ENCODE data around the gene SEMA3C.

The SEMA3C gene

GRCh38 chr7:80773787-80774508, 144.9 kb downstream of the SEMA3C start:
- DNase-seq, result no peak

GRCh38 chr7:80772347-80772993, 146.4 kb downstream of the SEMA3C start:
- peak; percentile 11 for DNase-seq

GRCh38 chr7:80771523-80771922, 147.3 kb downstream of the SEMA3C start:
- DNase-seq, result peak; percentile 46

DNA sequence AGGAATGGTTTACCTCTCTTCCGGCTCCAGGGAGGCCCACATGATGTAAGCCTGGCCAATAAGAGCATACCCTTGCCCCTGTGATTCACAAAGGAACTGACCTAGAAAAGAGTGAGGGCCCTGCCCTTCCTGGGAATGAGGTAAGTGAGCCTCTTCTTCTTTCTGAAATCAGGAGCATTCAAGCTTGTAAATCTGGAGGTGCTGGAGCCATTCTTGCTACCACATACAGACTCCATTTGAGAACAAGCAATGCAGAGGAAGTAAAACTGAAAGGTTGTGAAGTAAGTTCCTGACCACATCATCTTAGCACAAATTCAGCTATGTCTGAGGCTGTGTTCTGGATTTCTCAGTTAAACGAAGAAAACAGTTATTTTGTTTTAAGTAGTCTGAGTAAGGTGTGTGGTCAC, 148.2 kb downstream of the SEMA3C start:
- no peak for DNase-seq

GRCh38 chr7:80770061-80770460, 148.8 kb downstream of the SEMA3C start:
- no peak for DNase-seq

DNA sequence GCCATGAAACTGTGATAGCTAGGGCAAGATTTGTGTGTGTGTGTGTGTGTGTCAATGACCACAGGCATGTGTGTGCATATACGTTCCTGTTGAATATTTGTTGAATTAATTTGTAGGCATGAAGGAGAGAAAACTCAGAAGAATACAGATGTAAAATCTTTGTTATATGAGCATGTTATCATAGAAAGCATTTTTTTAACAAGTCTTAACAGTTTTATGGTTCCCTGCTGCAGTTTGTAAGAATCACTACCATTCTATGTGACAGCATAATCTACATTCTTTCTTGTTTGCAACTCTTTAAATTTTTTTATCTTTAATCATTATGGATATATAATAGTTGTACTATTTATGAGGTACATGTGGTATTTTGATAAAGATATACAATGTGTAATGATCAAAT, 150.1 kb downstream of the SEMA3C start:
- DNase-seq, result no peak

DNA sequence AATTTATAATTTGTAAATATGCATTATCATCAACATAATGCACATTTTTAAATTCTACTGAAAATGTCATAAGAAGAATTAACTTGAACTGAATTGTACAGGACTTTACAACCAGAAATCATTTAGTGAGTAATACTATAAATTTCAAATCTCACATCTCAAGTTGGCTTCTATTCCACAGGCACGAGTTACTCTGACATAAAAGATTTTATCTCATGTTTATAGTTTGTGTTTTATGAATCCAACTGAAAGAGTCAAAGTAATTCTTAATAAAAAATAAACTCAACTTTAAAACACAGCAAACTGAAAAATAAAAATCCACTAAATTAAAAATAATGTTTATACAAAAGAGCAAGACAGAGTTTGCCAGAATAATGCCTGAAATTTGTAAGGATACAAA, 151.2 kb downstream of the SEMA3C start:
- DNase-seq, result no peak

DNA sequence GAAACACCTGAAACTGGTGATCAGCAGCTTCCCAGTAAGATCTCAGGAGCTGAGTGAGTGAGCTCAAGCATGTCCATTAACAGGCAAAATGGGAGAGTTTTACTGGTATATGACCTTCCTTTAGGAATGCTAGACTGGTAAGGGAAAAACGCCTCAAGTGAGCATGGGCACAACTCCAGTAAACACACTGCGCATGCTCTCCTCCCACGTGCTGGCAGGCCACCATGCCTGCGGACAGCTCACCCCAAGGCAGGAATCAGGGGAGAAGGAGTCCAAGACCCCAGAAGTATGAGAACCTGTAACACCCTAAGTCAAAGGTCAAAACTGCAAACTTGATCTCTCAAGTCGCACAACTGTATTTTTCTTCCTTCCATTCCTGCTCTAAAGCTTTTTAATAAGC, 152.1 kb downstream of the SEMA3C start:
- no peak for DNase-seq

- peak; percentile 37 for DNase-seq
These were observed 154.7 kb downstream of the SEMA3C start for GRCh38 chr7:80764132-80764531.

DNA sequence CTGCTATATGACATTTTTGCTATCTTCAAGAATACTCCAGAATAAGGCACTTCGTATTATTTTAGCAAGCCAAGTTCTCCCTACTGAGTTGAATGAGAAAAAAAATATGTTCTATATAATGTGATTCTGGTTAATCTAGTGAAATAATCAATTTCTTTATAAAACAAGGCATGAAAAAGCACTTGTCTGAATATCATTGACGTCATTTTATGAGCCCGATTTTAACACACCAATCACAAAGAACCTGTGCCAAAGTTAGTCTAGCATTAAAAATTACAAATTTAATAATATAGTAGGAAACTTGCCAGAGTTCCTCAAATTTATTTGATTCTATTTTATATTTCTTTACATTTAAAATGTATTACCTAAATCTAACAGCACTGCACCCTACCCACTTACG, 155.1 kb downstream of the SEMA3C start:
- no peak for DNase-seq

DNA sequence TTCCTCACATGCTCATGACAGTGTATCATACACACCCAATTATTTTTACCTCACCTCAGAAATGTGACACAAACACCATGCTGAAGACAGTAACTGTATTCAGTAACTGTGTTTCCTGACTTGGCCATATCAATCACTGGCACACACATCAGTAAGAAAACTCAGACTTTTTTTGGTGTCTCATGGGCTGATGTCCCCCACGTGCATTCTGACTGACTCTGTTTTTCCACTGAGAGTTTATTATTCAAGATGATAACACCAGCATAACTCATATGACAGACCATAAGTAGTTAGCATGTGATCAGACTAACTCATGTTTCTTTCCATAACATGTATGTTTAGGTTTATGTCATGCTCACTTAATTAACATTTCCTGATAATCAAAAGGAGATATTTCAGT, 155.6 kb downstream of the SEMA3C start:
- no peak for DNase-seq

DNA sequence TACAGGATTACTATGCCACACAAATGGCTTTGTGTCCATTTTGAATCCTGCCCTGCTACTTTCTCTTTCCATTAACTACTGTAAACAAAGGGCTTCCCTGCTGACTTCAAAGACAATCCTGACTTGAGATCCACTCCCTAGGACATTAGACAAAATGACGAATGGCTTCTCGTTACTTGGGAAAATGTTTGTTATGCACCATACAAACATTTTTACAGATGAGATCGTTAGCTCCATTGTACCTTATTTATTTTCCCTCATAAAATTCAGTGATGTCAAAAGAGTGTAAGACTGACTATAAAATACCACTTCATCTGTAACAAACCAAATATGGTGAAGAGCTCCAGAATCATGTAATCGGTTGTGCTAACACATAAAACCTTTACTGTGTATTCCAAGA, 158.6 kb downstream of the SEMA3C start:
- DNase-seq, result peak; percentile 39

DNA sequence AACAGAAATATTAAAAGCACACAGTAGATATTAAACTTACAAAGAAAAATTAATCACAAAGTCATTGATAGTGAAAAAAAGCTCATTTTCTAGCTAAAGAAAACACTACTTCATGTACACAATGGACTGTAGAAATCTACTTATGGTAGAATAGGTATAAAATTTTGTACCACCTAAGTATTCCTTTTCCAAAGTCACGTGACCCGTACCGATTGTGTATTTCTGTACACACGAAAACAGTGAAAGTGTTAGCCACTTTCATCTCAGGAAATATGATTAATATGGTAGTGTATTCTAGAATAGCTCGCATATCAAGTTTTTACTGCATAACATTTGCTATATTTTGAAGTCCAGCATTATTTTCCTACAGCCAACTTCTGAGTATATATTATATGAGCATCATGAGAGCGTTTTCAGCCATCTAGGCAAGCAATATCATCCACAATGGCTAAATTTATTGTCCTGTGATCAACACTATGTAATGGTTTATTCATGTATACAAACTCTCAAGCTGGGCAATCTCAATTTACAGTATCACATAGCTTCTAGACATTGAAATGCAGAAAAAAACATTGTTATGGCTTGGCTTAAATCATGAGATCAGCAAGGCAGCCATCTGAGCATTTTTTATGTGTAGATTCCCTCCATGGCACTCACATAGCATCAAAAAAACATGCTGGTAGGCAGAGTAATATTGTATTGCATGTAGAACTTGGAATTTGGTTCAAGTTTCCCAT, 165.7 kb downstream of the SEMA3C start:
- no peak for DNase-seq

DNA sequence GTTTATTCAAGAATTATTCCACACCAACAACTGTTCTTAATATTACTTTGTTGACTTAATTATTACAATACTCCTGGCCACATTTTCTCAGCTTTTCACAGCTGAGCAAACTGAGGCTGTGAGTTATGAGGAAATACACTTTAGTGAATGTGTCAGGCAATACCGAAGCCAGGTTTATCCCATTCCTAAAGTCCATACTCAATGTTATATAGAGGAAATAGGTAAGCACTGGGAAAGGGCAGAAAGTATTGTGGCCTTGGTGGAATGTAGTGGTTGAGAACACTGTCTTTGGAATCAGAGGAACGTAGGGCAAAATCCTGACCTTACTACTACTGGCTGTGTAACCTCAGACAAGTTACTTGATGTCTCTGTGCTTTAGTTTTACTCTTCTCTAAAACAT, 169.6 kb downstream of the SEMA3C start:
- DNase-seq, result no peak

DNA sequence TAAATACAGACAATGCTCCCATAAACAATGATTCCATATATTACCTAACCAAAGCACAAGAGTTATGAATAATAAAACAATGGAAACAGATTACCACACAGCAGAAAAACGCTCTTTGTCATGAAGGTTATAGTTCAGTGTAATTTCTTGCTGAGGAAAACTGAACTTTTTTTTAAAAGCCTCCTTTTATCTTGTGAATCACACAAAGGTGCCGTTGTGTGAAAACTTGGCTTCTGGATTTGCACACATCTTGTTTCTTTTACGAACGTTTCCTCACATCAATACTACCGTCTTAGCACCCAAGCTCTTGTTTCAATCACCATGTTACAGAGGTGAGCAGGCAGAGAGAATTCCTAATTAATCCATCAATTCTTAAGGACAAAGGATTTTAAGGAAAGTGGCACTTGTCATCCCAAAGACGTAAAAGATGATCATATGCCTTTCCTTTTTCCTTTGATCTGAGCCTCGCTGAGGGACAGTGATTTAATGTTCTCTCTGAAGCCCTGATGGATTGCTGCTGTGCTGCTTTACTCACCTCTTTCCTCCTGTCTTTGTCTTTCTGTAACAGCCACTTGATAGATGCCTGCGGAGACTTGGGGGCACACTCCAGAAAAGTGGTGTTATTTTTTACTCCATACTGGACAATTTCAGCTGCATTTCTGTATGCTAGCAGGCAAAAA, 170.3 kb downstream of the SEMA3C start:
- DNase-seq, result no peak

DNA sequence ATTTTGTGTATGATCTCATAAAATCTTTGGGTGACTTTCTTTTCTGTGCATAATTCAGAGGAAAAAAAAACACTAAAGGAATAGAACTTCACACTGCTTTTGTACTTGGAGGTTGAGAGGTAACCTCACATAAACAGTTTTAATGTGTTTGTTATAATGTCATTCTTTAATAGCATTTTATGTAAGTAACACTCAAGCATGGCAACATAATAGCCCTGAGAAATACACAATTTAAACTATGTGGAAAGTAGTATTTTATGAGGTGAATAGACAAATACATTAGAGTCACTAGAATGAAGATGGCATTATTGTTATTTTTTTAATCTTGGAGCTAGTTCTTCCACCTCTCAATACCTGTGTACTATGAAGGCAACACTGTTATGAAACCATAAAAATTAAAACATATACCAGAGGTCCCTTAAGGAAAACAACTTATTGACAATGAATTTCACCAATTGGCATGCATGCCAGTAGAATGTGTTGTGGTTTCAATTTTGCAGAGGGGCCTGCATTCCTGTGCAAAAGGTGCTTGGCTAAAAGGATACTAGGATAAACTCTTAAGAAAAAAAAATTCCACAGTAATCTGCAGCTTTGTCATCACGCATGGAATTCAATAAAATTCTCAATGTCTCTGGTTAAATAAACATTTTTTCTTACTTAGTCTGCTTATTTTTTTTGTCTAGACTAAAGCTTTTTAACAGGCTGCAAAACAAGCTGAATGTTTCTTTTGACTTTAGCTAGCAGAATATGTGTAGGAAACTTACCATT, 177.9 kb downstream of the SEMA3C start:
- no peak for DNase-seq

DNA sequence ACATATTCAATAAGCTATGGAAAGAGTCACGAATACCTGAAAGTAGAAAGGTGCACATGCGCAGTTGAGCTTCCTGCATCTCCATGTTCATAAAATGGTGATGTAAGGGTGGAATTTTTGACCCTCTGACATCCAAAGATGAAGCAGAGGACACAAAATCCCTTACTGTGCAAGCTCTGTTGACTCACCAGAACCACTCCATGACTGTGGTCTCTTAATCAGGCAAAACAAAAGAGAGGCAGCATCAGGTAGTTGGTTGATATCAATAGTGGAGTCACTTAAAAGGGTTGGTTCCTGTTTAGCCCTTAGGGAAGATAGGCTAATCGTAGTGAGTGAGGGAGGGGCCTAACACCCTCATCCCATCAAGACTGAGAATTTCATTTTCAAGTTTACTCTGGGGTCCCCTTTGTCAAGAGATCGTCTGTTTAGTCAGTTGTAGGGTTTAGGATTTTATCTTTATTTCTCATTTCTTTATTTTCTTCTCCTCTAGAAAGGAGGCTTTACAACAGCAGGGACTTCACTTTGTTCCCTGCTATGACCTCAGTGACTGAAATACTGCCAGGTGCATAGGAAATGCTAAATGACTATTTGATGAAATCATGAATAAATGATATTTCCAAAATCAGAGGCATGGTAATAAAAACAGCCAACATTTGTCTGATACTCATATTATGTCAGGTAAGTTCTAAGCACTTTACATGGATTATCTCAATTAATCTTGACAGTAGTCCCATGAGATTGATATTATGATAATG, 182.3 kb downstream of the SEMA3C start:
- DNase-seq, result no peak

DNA sequence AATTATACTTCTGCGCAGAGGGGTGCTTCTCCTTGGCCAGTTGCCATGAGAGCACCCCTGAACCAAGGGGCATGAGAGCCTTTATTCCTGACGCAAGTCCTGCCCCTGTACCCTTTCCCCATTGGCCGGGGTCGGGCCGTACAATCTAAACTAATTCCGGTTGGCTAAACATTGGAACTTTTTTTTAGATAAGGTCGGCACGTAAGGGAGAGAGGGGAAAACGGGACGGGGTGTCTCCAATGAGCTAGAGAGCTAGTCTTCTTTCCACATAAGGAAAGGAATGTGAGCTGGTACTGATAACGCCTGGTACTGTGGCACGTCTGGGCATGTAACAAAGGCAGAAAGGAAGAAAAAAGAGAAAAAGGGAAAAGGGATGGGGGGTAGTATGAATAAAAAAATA, 183.5 kb downstream of the SEMA3C start:
- no peak for DNase-seq

DNA sequence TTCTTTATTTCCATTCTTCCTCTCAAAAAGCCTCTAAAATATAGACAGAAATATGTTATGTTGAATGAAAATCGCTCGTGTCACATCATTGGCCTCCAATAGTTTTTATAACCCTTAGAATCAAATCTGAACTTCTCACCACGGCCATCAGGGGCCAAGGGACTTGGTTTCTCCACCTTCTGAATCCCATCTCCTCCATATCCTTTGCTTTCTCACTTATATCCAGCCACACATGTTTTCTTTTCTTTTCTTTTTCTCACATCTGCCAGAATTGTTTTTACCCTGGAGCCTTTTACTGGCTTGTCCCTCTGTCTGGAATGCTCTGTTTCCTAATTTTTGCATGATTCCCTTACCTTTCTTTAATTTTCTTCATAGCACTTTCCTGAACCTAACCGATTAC, 184.8 kb downstream of the SEMA3C start:
- DNase-seq, result no peak

- DNase-seq, result no peak
These were observed 185.4 kb downstream of the SEMA3C start for GRCh38 chr7:80733333-80733915.

DNA sequence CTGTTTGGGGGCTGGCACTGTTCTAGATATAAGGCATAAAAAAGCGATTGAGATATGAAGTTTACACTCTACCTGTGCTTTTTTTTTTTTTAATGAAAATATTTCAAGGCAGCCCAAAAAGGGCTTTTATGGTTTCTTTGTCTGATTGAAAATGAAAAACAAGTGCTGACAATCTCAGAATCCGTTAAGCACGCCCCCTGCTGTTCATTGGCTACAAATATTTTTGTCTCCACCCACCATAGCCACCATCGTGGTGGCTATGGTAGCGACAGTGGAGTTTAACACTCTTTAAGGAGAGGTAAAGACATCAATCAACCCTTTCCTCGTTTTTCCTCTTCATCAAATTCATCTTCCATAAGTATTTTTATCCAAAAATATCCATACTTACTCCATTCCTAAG, 186.2 kb downstream of the SEMA3C start:
- DNase-seq, result no peak

GRCh38 chr7:80731281-80731680, 187.6 kb downstream of the SEMA3C start:
- DNase-seq, result no peak
